Stimulated activated CD4-positive, alpha-beta T cell treated with anti-CD3 and anti-CD28 coated beads, TNF-alpha, amount 100 ng/mL, for 48 hours (primary cell): ENCODE results near the gene PROB1.
"Not testable (repeated sequence)": the region's sequence is repeated elsewhere in the genome, so short reads cannot be mapped to it uniquely, and the experiment has no call there.

ENCODE experiments used
- DNase-seq, 3 donors: peaks; one replicate each; pipeline ENCODE4 v3.0.0-alpha.2; 2020; ENCODE audit warnings: low read depth in 3 of 3

PROB1 gene, protein sequence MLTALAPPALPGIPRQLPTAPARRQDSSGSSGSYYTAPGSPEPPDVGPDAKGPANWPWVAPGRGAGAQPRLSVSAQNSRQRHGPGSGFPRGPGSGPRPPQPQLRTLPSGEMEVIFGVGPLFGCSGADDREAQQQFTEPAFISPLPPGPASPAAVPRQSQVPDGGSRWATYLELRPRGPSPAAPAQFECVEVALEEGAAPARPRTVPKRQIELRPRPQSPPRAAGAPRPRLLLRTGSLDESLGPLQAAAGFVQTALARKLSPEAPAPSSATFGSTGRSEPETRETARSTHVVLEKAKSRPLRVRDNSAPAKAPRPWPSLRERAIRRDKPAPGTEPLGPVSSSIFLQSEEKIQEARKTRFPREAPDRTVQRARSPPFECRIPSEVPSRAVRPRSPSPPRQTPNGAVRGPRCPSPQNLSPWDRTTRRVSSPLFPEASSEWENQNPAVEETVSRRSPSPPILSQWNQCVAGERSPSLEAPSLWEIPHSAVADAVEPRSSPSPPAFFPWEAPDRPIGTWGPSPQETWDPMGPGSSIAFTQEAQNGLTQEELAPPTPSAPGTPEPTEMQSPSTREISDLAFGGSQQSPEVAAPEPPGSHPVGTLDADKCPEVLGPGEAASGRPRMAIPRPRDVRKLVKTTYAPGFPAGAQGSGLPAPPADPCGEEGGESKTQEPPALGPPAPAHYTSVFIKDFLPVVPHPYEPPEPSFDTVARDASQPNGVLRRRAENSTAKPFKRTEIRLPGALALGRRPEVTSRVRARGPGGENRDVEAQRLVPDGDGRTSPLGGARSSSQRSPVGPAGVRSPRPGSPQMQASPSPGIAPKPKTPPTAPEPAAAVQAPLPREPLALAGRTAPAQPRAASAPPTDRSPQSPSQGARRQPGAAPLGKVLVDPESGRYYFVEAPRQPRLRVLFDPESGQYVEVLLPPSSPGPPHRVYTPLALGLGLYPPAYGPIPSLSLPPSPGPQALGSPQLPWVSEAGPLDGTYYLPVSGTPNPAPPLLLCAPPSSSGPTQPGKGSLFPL

DNA sequence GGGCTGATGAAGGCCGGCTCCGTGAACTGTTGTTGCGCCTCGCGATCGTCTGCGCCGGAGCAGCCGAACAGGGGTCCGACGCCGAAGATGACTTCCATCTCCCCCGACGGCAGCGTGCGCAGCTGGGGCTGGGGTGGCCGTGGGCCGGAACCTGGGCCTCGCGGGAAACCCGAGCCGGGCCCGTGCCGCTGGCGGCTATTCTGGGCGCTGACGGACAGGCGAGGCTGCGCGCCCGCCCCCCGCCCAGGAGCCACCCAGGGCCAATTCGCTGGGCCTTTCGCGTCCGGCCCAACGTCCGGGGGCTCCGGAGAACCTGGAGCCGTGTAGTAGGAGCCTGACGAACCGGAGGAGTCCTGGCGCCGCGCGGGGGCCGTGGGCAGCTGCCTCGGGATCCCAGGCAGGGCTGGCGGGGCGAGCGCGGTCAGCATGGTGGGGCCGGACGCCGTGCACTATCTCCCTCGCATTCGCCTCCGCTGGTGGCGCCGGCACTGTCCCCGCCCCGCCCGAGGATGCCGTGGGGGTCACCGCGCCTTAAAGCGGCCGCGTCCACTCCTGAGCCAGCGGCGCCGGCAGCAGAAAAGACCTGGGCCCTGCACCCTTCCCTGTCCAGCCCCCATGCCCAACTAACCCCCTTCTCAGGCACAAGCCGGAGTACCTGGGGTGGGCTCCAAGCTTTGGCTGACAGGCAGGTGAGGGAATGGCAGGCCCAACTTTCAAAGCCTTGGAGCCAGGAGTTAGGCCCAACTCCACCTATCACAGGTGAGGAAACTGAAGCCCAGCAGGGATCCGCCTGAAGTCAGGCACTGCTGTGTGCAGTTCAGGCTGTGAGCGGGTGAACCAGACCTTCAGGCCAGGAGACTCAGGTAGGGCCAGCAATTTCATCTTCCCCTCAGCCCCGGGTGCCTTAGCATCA is at the start of gene PROB1:
Gene PROB1 (minus strand): TSS at position 451 of the 913 bp plus-strand sequence. CDS start 23 bp downstream, at position 428.
- no peak for DNase-seq

DNA sequence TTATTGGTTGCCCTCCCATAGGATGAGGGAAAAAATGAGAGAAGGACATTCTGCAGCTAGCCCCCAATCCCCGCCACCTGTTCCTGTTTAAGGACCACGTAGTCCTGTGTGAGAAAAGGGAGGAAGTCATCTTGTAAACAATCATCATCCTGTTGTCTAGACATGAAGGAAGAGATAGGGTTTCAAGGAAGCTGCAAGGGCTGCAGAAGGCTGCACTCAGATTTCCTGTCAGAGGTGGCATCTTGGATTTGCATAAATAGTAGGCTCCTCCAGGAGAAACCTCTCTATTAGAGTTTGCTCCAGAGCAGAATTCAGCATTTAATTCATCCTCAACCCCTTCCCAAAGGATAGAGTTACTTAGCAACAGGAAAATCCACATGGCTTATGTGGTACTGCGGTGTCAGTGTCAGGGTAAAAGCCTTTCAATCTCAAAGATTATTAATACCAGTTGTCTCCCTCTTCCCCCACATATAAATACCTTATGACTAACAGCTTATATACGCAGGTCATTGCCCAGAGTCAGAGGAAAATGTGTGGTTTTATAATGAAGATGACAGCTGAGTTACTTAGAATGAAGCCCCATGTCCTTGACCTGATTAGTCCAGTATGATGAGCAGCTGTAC is 49.0 kb upstream of the PROB1 start:
- no peak for DNase-seq

DNA sequence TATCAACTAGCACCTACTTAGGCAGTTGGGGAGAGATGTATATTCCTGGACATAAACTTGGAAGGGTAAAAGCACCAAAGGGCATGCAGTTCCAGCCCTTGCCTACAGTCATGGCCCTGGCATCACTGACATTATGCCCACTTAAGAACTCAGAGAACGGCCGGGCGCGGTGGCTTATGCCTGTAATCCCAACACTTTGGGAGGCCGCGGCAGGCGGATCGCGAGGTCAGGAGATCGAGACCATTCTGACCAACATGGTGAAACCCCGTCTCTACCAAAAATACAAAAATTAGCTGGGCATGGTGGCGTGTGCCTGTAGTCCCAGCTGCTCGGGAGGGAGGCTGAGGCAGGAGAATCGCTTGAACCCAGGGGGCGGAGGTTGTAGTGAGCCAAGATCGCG is 45.5 kb upstream of the PROB1 start:
- not testable (repeated sequence) for DNase-seq

DNA sequence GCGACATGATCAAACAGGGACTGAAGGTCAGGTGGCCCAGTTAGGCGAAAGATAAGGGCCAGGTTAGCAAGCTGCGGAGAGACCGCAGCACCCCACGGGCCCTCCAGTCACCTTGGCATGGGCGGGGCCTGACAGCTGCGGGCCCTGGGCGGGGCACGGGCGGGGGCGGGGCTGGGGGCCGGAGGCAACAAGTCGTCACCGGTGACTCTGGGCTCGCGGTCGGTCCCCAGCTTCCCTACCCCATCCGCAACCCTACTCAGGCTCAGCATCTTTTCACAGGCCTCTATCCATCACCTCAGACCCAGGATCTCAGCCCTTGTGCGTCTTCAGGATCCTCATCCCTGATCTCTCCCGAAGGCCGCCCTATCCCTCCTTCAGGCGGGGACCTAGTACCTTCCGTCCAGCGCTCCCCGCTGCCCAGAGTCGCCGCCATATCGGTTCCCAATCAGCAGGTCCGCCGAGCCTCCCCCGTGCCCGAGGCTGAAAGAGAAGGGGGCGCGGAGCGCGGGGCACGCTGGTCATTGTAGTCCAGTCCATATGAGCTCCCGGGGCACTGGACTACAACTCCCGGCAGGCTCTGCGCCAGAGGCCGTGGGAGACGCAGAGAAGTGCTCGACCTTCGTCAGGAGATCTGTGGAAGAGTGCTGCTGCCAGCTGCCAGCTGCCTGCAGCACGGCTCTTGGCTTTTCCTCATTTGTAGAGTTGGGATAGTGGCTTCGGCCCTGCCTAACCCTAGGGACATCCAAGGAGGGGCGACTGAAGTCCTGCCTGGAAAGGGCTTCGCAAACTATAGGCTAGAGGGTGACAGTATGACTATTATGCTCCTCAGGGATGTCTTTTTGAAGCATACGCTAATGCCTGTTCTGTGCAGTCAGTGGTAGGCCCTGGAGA is 44.4 kb upstream of the PROB1 start, which contains the start of gene DNAJC18:
Gene DNAJC18 (minus strand): TSS at position 513 of the 891 bp plus-strand sequence. CDS start 80 bp downstream, at position 433.
- peak; percentile 82 to 93 (median 87) for DNase-seq

DNA sequence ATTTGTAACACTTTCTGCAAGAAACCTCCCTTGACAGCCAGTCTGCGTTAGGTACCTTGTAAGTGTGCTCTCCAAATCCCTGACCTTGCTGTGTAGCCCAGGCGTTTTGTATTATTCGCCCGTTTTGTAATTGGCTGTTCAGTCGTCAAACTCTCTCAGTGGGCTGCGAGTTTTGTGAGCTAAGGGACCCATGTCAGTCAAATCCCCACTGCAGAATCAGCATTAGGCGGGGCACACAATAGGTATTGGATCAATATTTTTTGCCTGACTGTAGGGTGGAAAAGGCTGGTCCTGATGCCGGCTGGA is 43.8 kb upstream of the PROB1 start:
- DNase-seq: no peak

DNA sequence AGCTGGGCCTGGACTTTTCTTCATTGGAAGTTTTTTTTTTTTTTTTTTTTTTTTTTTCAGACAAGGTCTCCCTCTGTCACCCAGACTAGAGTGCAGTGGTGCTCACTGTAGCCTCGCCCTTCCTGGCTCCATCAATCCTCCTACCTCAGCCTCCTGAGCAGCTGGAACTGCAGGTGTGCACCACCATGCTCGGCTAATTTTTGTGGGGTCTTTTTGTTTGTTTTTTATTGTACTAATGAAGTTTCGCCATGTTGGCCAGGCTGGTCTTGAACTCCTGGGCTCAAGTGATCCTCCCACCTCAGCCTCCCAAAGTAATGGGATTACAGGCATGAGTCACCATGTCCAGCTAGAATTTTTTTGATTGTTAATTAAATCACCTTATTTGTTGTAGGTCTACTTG is 40.8 kb upstream of the PROB1 start:
- no peak for DNase-seq

DNA sequence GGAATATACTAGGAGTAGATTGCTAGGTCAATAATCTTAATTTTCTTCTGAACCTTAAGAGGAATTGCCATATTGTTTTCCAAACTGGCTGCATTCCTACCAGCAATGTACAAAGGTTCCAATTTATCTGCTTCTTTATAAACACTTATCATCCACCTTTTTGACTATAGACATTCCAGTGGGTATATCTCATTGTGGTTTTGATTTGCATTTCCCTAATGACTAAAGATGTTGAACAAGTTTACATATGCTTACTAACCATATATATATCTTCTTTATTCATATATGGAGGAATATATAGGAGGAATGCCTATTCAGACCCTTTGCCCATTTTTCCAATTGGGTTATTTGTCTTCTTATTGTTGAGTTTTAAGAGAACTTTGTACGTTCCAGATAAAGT is 36.8 kb upstream of the PROB1 start:
- DNase-seq: no peak

DNA sequence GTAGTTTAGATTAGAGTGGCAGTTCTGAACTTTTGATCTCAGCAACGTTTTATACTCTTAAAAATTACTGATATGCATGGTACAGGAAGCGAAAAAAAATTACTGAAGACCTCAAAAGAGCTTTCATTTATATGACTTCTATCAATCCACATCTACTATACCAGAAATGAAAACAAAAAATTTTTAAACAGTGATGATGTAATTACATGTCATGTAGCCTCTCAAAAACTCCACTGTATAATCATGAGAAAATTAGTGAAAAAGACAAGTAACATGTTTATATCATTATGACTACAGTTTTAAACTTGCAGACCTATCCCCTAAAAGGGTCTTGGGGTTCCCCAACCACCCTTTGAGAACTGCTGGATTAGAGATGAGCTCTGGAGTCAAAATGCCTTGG is 35.1 kb upstream of the PROB1 start:
- no peak for DNase-seq

DNA sequence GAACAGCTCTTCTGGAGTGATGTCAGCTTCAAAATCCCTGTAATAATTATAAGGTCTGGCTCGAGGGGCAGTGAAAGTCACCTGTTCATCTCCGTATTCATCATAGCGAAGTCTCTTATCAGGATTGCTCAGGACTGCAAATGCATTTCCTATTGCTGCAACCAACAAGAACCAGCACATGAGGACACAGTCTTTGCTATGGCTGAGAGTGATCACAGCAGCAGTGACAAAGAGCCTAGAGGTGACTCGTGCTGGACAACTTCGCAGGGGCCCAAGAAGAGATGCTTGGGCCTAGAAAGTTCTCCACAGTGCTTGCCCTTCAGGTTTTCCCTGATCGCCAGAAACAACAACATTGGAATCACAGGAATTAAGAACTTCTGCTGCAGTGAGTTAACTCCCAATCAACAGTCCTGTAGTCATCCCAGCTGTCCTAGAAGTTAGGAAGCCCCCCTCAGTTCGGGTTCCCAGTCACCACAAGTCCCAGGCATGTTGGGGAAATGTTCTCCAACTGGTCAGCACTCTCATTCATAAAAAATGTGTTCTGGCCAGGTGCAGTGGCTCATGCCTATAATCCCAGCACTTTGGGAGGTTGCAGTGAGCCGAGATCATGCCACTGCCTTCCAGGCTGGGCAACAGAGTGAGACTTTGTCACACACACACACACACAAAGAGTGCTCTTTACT is 31.4 kb upstream of the PROB1 start:
- no peak for DNase-seq

DNA sequence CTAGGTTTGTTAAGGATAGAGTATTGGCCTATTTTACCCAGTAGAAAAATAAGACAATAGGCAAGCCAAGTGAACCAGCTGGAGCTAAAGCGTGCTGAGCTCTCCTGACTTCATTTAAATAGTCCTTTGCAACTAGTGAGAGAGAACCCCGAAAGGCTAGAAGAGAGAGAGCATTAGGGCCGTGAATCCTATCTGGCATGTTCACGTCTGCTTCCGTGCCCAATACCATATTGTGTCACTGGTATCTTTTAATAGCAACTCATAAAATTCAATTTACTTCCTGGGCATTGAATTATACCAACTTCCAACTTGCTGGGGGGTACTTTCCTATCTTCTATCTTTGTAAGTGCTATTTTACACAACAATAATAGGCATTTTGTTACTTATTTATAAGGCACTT is 30.6 kb upstream of the PROB1 start:
- DNase-seq: no peak

DNA sequence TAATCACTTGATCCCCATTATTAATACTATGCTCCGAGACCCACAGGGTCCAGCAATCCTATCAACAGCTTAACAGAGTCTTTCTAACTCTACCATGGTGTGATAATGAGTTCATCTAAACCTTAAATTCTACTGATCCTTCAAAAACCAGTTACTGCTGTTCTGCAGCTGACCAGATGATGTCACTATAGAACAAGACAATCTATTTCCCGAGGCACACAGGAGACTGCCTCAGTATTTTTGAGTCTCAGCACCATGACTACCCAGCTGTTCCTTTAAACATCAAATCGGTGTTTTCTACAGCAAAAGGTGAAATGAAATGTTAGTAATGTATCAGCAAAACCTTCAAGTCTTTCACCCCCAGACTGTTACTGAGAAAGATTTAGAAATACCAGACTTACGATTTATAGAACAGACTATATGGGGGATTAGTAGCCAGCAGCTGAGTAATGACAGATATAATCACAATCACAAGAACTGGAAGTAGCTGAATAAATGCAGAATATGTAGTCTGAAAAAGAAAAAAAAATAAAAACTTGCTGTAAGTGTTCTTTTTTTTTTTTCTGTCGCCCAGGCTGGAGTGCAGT is 27.5 kb upstream of the PROB1 start:
- DNase-seq: peak in 1 of 3 donors; percentile 34

DNA sequence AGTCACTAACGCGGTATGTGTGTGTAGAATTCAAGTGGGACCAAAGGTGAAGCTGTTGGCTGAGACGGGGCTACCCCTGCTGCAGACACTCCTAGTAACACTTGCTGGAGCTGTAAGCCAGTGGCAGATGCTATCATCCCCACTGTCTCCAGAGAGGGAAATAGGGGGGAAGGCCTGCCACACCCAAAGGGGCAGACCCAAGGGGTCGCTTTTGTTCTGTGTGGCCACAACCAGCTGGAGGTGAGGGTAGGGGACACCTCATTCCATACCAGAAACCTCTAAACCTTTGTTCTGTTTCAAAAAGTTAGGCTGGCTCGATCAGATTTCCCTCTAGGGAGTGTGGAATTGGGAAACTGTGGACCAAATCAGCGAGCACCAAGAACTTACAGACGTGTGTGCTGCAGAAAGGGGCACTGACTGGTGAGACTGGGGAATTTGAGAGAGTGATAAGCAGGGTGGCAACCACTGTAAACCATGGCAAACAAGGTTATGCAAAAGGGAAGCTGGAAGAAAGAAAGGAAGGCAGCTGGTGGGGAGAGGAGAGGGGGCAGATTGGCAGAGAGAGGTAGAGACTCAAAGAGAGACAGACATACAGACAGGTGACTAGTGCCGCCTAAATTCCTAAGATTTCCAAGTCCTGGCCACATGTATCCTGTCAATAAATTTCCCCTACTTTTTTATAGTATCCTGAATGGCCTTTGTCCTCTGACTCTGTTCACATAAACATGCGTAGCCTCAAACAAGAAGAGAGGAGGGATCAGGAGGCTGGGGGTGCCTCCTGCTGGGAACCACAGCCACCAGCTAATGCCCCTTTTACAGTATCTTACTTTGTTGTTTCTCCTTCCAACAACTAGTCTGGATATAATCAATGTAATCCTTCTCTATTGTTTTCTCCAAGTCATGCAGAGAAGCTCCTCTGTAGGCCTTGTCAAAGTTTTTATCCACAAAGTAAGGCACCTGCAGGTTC is 24.6 kb upstream of the PROB1 start:
- DNase-seq: no peak

DNA sequence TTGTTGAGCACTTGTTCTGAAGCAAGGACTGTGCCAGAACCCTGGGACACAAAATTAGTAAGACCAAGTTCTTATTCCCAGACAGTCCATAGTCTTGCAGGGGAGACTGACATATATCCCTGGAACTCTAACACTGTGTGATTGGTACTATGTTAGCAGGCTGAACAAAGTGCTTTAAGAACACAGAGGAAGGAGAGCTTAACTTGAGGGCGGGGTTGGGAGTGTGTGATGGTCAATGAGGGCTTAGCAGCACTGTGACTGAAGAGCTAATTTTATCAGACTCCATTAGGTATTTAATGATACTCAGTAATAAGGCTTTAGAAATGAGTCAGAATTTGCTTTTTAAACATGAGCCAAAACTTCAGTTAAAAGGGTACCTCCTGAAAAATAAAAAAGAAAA is 23.9 kb upstream of the PROB1 start:
- no peak for DNase-seq

DNA sequence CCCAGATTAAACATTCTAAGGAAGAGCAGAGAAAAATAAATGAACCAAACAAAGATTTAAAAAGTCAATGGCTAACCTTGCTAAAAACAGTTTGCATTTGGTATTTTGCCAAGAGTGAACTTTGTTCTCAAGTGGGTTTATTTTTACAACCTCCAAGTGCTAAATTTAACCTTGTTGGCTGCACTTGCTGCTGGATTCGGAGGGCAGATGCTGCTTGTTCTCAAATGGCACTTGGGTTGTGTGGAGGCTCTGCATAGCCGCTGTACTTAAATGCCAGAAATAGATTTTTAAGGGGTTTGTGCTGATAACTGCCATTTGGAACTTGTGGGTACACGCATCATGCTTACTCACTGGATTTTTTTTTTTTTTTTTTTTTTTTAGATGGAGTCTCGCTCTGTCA is 22.3 kb upstream of the PROB1 start:
- no peak for DNase-seq

DNA sequence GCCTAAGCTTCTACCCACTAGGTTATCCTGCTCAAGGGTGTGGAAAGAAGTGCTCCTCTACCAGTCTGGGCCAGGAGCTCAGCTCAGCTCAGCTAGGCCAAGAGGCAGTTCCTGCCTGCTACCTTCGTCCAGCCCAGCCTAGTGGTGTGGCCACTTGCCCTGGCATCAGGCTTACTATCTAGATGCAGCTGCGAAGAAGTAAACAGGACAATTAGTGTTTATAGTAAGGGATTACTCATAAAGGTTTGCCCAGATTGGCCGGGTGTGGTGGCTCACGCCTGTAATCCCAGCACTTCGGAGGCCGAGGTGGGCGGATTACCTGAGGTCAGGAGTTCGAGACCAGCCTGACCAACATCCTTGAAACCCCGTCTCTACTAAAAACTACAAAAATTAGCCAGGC is 21.7 kb upstream of the PROB1 start:
- DNase-seq: no peak

DNA sequence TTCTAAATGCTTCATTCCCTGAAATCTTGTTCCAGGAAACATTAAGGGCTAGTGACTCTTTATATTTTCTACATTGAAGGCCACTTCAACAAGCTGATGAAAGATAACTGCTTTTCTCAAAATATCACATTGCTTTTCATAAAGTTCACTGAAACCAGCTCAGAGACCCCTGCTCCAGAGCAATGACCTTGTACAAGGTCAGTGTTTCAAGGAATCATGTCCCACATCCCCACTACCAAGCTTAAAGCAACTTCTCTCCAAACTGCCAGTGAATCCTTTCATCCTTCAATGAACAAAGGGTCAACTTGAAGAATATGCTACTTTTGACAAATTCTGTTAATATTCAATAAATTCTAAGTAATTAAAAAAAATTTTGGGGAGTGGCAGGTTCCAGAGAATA is 21.0 kb upstream of the PROB1 start:
- no peak for DNase-seq

DNA sequence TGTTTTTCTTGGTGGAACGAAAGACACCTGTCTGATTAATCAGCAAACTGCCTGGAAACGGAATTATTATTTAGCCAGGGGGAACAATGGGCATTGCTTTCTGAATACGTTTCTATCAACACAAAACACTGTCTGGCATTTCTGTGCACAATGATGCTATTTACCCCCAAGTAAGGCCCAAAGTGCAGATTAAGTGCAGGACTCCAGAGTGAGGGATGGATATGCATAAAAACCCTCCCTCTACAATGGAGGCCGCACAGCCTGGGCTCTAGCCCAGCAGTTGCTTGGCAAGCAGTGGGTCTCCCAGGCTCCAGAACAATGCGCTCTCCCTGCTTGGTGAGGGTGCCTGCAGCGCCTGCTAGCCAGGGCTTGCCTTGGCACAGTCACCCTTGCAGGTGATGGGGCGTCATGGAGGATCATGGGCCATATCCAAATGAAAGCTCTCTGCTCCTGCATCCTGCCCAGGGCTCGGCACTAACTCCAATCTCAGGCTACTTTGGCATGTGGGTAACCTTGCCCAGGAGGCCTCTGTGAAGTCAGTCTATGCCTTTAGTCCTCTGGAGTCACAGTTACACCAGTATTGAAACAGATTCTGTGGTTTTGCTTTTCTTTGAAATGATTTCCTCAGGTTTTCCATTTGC is 20.4 kb upstream of the PROB1 start:
- no peak for DNase-seq
